IPS-NIHi7 (cell line): ENCODE data around the gene KPNA3.

Experiments used
- DNase-seq: peaks from one replicate; pipeline ENCODE4 v3.0.0; 2012; ENCODE audit warnings: mixed read lengths; ENCODE audit errors: extremely low spot score

KPNA3 gene

GRCh38 chr13:49678191-49678914, 114.1 kb downstream of the KPNA3 start:
- no peak for DNase-seq

DNA sequence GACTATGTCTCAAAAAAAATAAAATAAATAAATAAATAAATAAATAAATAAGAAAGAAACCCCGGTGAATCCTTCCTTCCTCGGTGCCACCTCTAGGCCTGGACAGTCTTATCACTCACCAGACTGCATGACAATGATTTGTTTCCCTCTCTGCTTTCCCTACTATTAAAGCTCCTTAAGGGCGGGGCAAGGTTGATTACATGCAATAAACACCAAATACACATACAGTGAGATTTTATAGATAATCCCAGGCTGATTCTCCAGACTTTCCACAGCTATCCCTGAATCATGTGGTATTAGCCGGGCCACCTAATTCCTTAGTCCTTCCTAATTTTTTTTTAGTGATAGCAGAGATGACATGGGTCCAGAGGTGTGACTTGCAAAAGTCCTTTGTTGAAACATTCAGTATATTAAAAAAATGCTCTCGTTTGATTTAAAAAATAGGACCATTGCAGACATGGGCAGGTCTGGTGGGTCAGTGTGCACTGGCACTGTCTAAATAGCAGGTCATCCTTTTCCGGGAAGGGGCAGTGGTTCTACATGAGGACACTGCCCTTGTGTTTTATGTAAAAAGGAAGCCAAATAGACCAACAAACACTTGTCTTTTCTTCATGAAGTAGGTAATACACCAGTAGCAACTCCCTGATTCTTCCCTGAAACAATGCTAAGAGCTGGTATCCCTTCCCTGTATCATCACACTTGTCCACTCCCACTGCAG, 115.7 kb downstream of the KPNA3 start:
- DNase-seq, result no peak

DNA sequence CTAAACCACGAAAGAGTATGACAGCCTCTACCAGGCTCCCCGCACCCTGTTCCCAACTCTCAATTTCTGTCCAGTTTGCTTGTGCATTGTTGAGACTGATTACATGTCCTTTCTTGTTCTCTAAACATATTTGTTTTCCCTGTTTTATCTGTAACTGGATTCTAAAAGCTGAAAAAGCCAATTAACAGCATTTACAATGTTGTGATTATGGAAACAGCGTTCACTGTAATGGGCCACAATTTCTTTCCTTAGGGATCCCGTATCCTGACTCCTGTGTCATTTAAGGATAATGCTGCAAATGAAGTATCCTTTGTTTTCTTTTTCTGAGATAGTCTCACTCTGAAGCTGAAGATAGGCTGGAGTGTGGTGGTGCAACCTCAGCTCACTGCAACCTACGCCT, 121.7 kb downstream of the KPNA3 start:
- no peak for DNase-seq

GRCh38 chr13:49669735-49670309, 122.7 kb downstream of the KPNA3 start:
- peak; percentile 81 for DNase-seq

GRCh38 chr13:49667773-49668172, 124.7 kb downstream of the KPNA3 start:
- DNase-seq, result no peak

- no peak for DNase-seq
Observed at GRCh38 chr13:49664606-49665005, 127.9 kb downstream of the KPNA3 start.

GRCh38 chr13:49657241-49657641, 135.2 kb downstream of the KPNA3 start:
- DNase-seq, result no peak

- no peak for DNase-seq
Observed at GRCh38 chr13:49655906-49656305, 136.6 kb downstream of the KPNA3 start.

DNA sequence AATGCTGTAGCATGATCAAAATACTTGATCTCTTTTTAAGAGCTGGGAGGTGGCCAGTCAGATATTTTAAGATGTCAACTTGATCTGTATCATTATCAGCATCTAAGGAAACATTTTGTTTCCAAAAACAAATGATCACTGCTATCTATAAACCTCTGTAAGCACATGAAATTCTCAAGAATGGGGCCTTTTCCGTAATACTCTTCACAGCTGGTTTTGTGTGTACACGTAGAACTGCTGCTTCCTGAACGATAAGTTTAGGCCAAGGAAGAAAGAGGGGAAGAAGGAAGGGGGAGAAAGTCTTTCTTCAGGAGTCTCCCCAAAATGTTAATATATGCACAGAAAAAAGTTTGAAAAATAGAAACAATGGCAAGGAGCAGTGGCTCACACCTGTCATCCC, 138.5 kb downstream of the KPNA3 start:
- no peak for DNase-seq

DNA sequence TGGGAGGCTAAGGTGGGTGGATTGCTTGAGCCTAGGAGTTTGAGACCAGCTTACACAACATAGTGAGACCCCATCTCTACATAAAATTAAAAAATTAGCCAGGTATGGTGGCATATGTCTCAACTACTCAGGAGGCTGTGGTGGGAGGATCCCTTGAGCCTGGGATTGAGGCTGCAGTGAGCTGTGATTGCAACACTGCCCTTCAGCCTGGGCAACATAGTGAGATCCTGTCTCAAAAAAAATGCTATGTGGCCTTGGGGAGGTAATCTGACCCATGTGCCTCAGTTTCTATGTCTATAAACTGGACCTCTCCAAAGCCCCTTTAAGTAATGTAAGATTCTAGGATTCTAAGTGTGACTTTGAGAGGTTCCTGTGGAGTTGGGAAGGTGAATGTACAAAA, 139.0 kb downstream of the KPNA3 start:
- no peak for DNase-seq

- peak; percentile 74 for DNase-seq
Observed at GRCh38 chr13:49652355-49653305, 139.9 kb downstream of the KPNA3 start.

- DNase-seq, result no peak
Observed at GRCh38 chr13:49651570-49652354, 140.7 kb downstream of the KPNA3 start.

DNA sequence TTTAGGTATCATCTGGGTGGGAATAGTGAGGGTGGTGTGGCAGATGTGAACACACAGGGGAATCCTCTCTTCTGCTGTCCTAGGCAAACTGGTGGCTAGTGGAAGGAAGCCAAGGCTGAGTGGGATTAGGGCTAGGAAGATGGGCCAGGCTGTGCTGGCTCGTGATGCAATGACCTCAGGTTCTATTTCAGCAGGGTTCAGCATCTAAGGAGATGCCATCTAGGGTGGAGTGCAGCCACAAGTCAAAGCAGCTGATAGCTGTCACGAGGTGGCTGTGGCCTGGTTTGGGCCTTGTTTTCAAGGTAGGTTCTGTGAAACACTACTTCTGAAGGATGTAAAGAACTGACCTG, 142.5 kb downstream of the KPNA3 start:
- no peak for DNase-seq
